AG10803 (cell line): ENCODE measurements around the gene MRAP.

ENCODE experiments used
- DNase-seq: peaks from one replicate; pipeline ENCODE4 v3.0.0; 2010; ENCODE audit warnings: low read depth
- H3K4me3 ChIP-seq: 2 replicates; pipeline ENCODE4 v1.5.1; 2011; ENCODE audit warnings: mild to moderate bottlenecking, low read length, control low read depth
- TF ChIP-seq, protein P1 (sequence below): conservative IDR thresholded peaks from 2 replicates; pipeline ENCODE4 v1.5.1; 2011; ENCODE audit warnings: mild to moderate bottlenecking, low read length, control low read depth, inconsistent platforms

The MRAP gene

DNA sequence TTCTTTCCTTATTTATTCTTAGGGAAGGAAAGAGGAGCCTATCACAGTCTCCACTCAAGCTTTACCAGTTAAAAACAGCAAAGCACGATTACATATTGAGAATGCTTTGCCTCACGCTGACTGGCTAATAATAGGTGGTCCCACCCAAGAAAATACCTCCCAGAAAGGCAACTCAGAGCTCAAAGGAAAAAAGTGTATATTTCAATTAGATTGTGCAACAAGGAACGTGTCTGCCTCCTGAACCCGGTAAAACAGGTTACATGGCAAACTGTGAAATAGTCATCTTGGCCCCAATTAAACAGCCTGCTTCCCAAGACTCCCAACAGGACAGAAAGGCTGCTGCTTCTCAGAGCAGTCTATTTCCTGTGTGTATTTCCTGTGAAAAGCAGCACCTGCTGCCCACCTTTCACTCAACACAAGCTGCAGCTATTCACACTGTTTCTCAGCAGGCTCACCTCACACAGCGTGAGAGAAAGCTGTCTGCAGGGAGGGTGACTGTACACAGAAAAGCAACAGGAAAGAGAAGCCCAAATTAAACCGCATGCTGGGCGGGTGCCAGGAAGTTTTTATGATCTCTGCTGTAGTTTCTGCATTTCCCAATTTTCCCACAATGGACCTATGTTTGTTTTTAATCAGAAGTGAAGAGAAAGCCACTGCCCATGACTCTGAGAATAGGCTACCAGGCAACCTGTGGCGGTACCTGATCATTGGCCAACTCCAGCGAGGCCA, 50.1 kb downstream of the MRAP start:
- no peak for DNase-seq

DNA sequence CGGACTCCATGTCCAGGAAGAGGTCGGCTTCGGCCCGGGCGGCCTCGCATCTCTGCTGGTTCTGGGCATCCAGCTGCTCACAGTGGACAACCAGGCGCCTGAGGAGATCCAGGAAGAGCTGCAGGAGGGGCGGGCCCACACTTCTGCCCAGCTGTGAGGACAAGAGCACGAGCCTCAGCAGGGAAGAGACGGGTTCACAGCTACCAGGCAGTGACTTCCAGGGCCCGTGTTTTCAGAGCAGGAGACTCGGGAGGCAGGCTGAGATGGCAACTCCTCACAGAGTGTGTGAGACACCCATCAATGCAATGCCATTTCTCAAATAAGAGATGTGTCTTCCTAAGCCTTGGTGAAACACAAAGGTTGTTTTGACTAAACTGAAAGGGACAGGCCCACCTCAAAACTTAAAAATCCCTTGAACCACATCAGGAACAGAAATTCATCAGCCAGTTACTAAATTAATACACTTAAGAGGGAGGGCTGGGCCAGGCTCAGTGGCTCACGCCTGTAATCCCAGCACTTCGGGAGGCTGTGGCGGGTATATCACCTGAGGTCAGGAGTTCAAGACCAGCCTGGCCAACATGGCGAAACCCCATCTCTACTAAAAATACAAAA, 50.8 kb downstream of the MRAP start:
- TF ChIP-seq, protein P1, sequence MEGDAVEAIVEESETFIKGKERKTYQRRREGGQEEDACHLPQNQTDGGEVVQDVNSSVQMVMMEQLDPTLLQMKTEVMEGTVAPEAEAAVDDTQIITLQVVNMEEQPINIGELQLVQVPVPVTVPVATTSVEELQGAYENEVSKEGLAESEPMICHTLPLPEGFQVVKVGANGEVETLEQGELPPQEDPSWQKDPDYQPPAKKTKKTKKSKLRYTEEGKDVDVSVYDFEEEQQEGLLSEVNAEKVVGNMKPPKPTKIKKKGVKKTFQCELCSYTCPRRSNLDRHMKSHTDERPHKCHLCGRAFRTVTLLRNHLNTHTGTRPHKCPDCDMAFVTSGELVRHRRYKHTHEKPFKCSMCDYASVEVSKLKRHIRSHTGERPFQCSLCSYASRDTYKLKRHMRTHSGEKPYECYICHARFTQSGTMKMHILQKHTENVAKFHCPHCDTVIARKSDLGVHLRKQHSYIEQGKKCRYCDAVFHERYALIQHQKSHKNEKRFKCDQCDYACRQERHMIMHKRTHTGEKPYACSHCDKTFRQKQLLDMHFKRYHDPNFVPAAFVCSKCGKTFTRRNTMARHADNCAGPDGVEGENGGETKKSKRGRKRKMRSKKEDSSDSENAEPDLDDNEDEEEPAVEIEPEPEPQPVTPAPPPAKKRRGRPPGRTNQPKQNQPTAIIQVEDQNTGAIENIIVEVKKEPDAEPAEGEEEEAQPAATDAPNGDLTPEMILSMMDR, result no peak
- H3K4me3 ChIP-seq, result no peak overlapping the region
- DNase-seq, result no peak

More for the DNA sequence above, 50.1 kb downstream of the MRAP start:
- TF ChIP-seq, protein P1, result no peak
- H3K4me3 ChIP-seq, result no peak overlapping the region

GRCh38 chr21:32350211-32350980, 51.7 kb downstream of the MRAP start:
- no peak overlapping the region for H3K4me3 ChIP-seq
- no peak for DNase-seq
- TF ChIP-seq, protein P1, result no peak

GRCh38 chr21:32350981-32351380, 52.3 kb downstream of the MRAP start:
- TF ChIP-seq, protein P1, result no peak
- DNase-seq, result no peak
- no peak overlapping the region for H3K4me3 ChIP-seq

- H3K4me3 ChIP-seq, result no peak overlapping the region
- TF ChIP-seq, protein P1, result no peak
- no peak for DNase-seq
Observed at GRCh38 chr21:32351428-32351827, 52.8 kb downstream of the MRAP start.

DNA sequence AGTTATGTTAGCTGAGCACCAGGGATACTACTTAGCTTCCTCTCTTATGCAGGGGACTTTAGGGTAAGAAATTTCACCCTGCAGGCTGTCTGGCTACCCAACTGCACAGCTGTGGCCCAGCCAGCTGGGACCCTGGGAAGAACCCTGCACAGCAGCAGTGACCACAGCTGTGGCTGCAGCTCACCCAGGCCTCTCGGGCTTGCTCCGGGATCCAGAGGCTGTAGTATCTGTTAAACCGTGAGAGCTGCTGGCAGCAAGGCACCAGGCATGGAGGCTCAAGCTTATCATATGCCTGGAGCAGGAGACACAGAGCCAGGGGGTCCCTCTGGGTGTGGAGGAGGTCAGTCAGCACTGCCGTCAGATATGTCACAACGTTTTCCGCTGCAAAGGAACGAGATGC, 53.9 kb downstream of the MRAP start:
- TF ChIP-seq, protein P1, result no peak
- no peak for DNase-seq
- H3K4me3 ChIP-seq, result no peak overlapping the region
